SK-N-MC (cell line): ENCODE measurements around the gene HTATSF1.

ENCODE experiments used
- EZH2 ChIP-seq: fragments of 200-600 bp; sonication (generic); IDR thresholded peaks from one replicate; pipeline ENCODE4 v1.6.1; 2017; ENCODE audit warnings: antibody characterized with exemption
- FOXP2 ChIP-seq: optimal IDR thresholded peaks from 2 replicates; pipeline ENCODE3; 2011; ENCODE audit warnings: mild to moderate bottlenecking, moderate library complexity; ENCODE audit not compliant: insufficient read depth; ENCODE audit errors: extremely low read length, control extremely low read depth
- POLR2AphosphoS5 ChIP-seq: IDR thresholded peaks from 2 replicates; pipeline ENCODE4 v1.6.1; 2012; ENCODE audit warnings: mild to moderate bottlenecking, low read depth, low read length, borderline replicate concordance

GRCh38 chrX:136549226-136549625 lies 51.8 kb downstream of the HTATSF1 start:
- TF ChIP-seq EZH2 (no peak), POLR2AphosphoS5 (no peak), FOXP2 (no peak)
